Bronchial epithelial cell (primary cell): ENCODE measurements around the gene TMED6. TPM values are rescaled to one million over a fixed set of nuclear protein-coding genes. Genes with fewer than 3 reads are reported as not detected.

Experiments
- DNase-seq: peaks from one replicate; pipeline ENCODE4 v3.0.0-alpha.2; 2010; ENCODE audit warnings: low read depth
- FAIRE-seq: peaks from 2 replicates; lab custom pipeline; 2011; peaks lifted over from hg19 to GRCh38; lab: Jason Lieb, UNC
- H3K27me3 ChIP-seq: 2 replicates; pipeline ENCODE4 v1.5.1; 2011; ENCODE audit warnings: low read length; ENCODE audit not compliant: control insufficient read depth, insufficient read depth
- H3K36me3 ChIP-seq: 2 replicates; pipeline ENCODE4 v1.5.1; 2011; ENCODE audit warnings: low read length; ENCODE audit not compliant: control insufficient read depth, insufficient read depth
- H3K4me3 ChIP-seq: 2 replicates; pipeline ENCODE4 v1.5.1; 2011; ENCODE audit warnings: mild to moderate bottlenecking, low read depth, low read length, control low read depth
- CTCF ChIP-seq: IDR thresholded peaks from 2 replicates; pipeline ENCODE4 v1.5.1; 2011; ENCODE audit warnings: mild to moderate bottlenecking, moderate library complexity, low read length, control low read depth, inconsistent platforms; ENCODE audit not compliant: insufficient read depth, severe bottlenecking
- total RNA-seq: library from RNA; depleted of rRNA; stranded (reverse); fragments of >200 nt; gene quantifications from 2 replicates; pipeline ENCODE4 v1.2.1, GENCODE V29; 2014

Gene TMED6
- total RNA-seq, 1 donor from 2014 or later: not detected

- Histone ChIP-seq H3K27me3 (no peaks in the 10 kb centered on the region), H3K4me3 (no peak overlapping the region), H3K36me3 (no peaks in the 10 kb centered on the region)
- no peak for FAIRE-seq
- TF ChIP-seq CTCF: no peak
- no peak for DNase-seq
Observed at GRCh38 chr16:69293401-69293800, 58.2 kb downstream of the TMED6 start.

Other genes with a start within 250 kb of the TMED6 start
- gene HAS3, start 246.1 kb downstream of the TMED6 start, total RNA-seq: 4.7 and 8.4 TPM in 2 replicates
- 34.8 and 42.0 TPM in 2 replicates for gene CHTF8, start 219.2 kb downstream of the TMED6 start, total RNA-seq
- 12.8 and 21.9 TPM in 2 replicates for gene UTP4, start 219.1 kb downstream of the TMED6 start, total RNA-seq
- 10.5 and 24.3 TPM in 2 replicates for gene SNTB2, start 164.6 kb downstream of the TMED6 start, total RNA-seq
- 41.9 and 45.6 TPM in 2 replicates for gene VPS4A, start 40.4 kb downstream of the TMED6 start, total RNA-seq
- gene PDF, start 21.2 kb downstream of the TMED6 start, total RNA-seq: 25.6 and 31.3 TPM in 2 replicates
- gene COG8, start 12.2 kb downstream of the TMED6 start, total RNA-seq: 18.2 and 18.7 TPM in 2 replicates
- gene NIP7, start 12.0 kb downstream of the TMED6 start, total RNA-seq: 28.8 and 45.5 TPM in 2 replicates
- gene TERF2, start 34.2 kb upstream of the TMED6 start, total RNA-seq: 9.1 and 10.0 TPM in 2 replicates
- gene CYB5B, start 72.8 kb upstream of the TMED6 start, total RNA-seq: 39.2 and 42.8 TPM in 2 replicates
- gene NFAT5, start 214.2 kb upstream of the TMED6 start, total RNA-seq: 8.8 and 11.1 TPM in 2 replicates